Panc1 (cell line): ENCODE data around the gene NAA38. TPM values are rescaled to one million over a fixed set of nuclear protein-coding genes. Genes with fewer than 3 reads are reported as not detected.

Experiments used
- ATAC-seq: fragments of 200-7000 bp; cut with Tn5 transposase; 2 replicates; pipeline ENCODE4 v1.9.1; 2020; ENCODE audit warnings: mild to moderate bottlenecking, moderate library complexity
- BruUV-seq: library from RNA; stranded (reverse); fragments of 400-500 nt; replicated peaks from 2 replicates; lab custom pipeline; 2021; lab: Mats Ljungman, UMichigan
- CTCF ChIA-PET: fragments of 300-600 bp; sonication (Branson Sonifier 250); formaldehyde crosslinking; loops from one replicate; lab custom pipeline; 2022; ENCODE audit warnings: antibody characterized with exemption; lab: Charles Lee
- POLR2A ChIA-PET: fragments of 300-600 bp; sonication (Branson Sonifier 250); formaldehyde crosslinking; loops from one replicate; lab custom pipeline; 2022; ENCODE audit warnings: antibody characterized with exemption; lab: Charles Lee
- DNase-seq: peaks from one replicate; pipeline ENCODE4 v3.0.0-alpha.2; 2010; ENCODE audit warnings: low read depth, low spot score
- H3K27ac ChIP-seq: 2 replicates; pipeline ENCODE4 v1.5.1; 2011; ENCODE audit warnings: mild to moderate bottlenecking, low read length, inconsistent platforms
- H3K27me3 ChIP-seq: fragments of 200-500 bp; sonication (Bioruptor generic); 2 replicates; pipeline ENCODE4 v1.6.0; 2014; ENCODE audit warnings: low read length, inconsistent platforms; ENCODE audit not compliant: control insufficient read depth, insufficient read depth
- H3K36me3 ChIP-seq: fragments of 200-500 bp; sonication (Bioruptor generic); 2 replicates; pipeline ENCODE4 v1.5.1; 2014; ENCODE audit warnings: inconsistent platforms, mild to moderate bottlenecking, low read length, moderate library complexity; ENCODE audit not compliant: control insufficient read depth, insufficient read depth
- H3K4me1 ChIP-seq: 2 replicates; pipeline ENCODE4 v1.5.1; 2011; ENCODE audit warnings: inconsistent platforms, mild to moderate bottlenecking, low read length, moderate library complexity; ENCODE audit not compliant: control insufficient read depth, insufficient read depth
- H3K4me3 ChIP-seq, 2 experiments: 2 replicates each; pipeline ENCODE4 v1.5.1; 2011 to 2012; ENCODE audit warnings: low read depth in 2 of 2, low read length in 2 of 2, mild to moderate bottlenecking in 2 of 2, inconsistent platforms in 1 of 2, moderate library complexity in 1 of 2
- H3K9me3 ChIP-seq: fragments of 200-500 bp; sonication (Bioruptor generic); 2 replicates; pipeline ENCODE4 v1.5.1; 2014; ENCODE audit warnings: low read depth, mild to moderate bottlenecking, inconsistent platforms, low read length, moderate library complexity; ENCODE audit not compliant: control insufficient read depth, insufficient read depth
- POLR2AphosphoS5 ChIP-seq: IDR thresholded peaks from 2 replicates; pipeline ENCODE4 v1.6.1; 2012; ENCODE audit warnings: mild to moderate bottlenecking, low read depth, low read length, moderate library complexity
- SIN3A ChIP-seq: IDR thresholded peaks from 2 replicates; pipeline ENCODE4 v1.6.1; 2012; ENCODE audit warnings: low read depth, mild to moderate bottlenecking, low read length, moderate library complexity, borderline replicate concordance; ENCODE audit not compliant: insufficient read depth
- TCF7L2 ChIP-seq: IDR thresholded peaks from 2 replicates; pipeline ENCODE4 v1.6.1; 2011; ENCODE audit warnings: mild to moderate bottlenecking, low read depth, low read length, inconsistent platforms
- in situ Hi-C: cut with HindIII; loops from 2 replicates; pipeline ENCODE4 v1.10.0; 2016; ENCODE audit warnings: low sequenced_read_pairs, low pct_unique_long_range_greater_than_20kb
- intact Hi-C: fragments of 100-400 bp; cut with micrococcal nuclease; formaldehyde crosslinking; loops from one replicate; pipeline ENCODE4 v1.10.0; 2022; ENCODE audit not compliant: unreplicated experiment
- total RNA-seq: library from RNA; stranded (reverse); gene quantifications from one replicate; pipeline ENCODE4 v1.2.1, GENCODE V29; 2021; ENCODE audit not compliant: unreplicated experiment
- TF ChIP-seq, protein P1 (sequence below), 2 experiments: IDR thresholded peaks; 2 replicates each; pipeline ENCODE4 v1.6.1; 2011 to 2012; ENCODE audit warnings: low read depth in 2 of 2, control low read depth in 1 of 2, low read length in 1 of 2, mild to moderate bottlenecking in 1 of 2, moderate library complexity in 1 of 2; ENCODE audit not compliant: insufficient read depth in 1 of 2
- TF ChIP-seq, protein P2 (sequence below): fragments of 450-650 bp; IDR thresholded peaks from 2 replicates; pipeline ENCODE4 v1.5.1; 2017; ENCODE audit warnings: mild to moderate bottlenecking

Gene NAA38
- total RNA-seq, 1 experiment from 2014 or later: 75.2 TPM

DNA sequence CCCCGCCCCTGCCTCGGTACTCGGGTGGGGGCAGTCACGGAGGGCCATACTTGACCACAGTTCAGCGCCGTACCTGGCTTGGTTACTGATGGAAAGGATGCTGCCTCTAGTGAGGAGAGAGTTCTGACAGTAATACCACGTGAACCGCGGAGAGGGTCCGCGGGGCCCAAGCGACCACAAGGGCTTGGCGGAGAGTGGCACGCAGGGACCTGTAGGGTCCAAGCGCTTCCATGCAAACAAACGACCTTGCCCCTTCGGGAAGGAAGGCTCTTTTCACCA lies 14.2 kb downstream of the NAA38 start:
- POLR2A ChIA-PET: interaction anchor here (0.6 kb wide), 1 partner anchor 275 kb away, joined by 4 read pairs; no protein-coding TSS in a partner anchor
- in situ Hi-C loops: no loop called here

DNA sequence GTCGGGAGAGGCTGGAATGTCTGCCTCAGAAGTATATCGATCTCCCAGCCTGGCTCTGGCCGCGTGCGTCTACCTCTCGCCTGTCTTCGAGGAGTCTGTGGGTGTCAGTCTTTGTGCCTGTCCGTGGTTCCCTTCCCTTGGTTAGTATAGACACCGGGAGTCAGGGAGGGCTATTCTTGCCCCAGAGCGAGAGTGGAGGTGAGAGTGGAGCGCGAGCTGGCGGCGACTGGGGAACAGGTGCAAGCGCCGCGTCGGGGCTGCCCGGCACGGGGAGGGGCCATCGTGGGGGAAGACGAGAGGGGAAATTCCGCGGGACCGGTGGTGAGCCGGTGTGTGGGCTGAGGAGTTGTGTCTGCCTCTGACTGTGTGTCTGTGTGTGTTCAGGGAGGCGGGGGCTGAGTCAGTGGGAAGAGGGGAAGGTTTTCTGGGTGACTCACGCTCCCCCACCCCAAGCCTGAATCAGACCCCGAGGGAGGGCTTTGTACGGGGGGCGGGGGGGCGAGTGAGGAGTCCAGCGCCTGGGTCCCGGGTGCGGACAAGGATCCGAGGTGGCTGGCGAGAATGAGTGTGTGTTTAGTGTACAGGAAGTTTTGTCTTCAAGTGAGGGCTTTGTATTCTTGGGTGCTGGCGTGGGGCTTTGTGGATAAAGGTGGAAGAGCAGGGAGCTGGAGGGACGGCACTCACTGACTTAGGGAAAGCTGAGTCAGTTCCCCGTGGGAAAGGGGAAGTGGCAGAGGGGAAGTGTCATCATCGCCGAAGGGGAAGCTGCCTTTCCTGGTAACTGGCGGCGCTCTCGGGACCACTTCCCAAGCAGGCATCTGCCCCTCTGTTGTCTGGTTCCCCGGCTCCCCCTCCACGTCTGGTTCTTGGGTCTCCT lies 14.7 kb downstream of the NAA38 start:
- Histone ChIP-seq H3K4me1 (peaks cover 32% of the 10 kb centered on the region), H3K4me3 (peak overlapping the region; percentile 72 to 84), H3K27ac (peak overlapping the region; percentile 85), H3K27me3 (no peaks in the 10 kb centered on the region), H3K36me3 (no peaks in the 10 kb centered on the region; the same call in 1 of the 2 replicates), H3K9me3 (no peaks in the 10 kb centered on the region)
- 0 out of 2 replicates have a peak, but pooled peaks have one; percentile 30 for TF ChIP-seq SIN3A
- TF ChIP-seq, protein P1, sequence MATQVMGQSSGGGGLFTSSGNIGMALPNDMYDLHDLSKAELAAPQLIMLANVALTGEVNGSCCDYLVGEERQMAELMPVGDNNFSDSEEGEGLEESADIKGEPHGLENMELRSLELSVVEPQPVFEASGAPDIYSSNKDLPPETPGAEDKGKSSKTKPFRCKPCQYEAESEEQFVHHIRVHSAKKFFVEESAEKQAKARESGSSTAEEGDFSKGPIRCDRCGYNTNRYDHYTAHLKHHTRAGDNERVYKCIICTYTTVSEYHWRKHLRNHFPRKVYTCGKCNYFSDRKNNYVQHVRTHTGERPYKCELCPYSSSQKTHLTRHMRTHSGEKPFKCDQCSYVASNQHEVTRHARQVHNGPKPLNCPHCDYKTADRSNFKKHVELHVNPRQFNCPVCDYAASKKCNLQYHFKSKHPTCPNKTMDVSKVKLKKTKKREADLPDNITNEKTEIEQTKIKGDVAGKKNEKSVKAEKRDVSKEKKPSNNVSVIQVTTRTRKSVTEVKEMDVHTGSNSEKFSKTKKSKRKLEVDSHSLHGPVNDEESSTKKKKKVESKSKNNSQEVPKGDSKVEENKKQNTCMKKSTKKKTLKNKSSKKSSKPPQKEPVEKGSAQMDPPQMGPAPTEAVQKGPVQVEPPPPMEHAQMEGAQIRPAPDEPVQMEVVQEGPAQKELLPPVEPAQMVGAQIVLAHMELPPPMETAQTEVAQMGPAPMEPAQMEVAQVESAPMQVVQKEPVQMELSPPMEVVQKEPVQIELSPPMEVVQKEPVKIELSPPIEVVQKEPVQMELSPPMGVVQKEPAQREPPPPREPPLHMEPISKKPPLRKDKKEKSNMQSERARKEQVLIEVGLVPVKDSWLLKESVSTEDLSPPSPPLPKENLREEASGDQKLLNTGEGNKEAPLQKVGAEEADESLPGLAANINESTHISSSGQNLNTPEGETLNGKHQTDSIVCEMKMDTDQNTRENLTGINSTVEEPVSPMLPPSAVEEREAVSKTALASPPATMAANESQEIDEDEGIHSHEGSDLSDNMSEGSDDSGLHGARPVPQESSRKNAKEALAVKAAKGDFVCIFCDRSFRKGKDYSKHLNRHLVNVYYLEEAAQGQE (IDR thresholded peaks at IDR 0.05; ENCODE audit: insufficient read depth in 1 of 2, low read depth in 2 of 2, low read length in 1 of 2): no peak
- no peak; the same call in 1 of the 2 replicates for TF ChIP-seq POLR2AphosphoS5
- intact Hi-C loops: no loop called here
- no peak for DNase-seq
- TSS peak; percentile 50 for BruUV-seq
- POLR2A ChIA-PET: interaction anchor here (0.6 kb wide), 2 partner anchors 100 to 274 kb away, joined by 3 to 4 read pairs; no protein-coding TSS in a partner anchor
- ATAC-seq: peak; percentile 13
- CTCF ChIA-PET: interaction anchor here (0.7 kb wide), 1 partner anchor 70 kb away, joined by 3 read pairs; no protein-coding TSS in a partner anchor
- in situ Hi-C loops: no loop called here

More for the DNA sequence above, 14.2 kb downstream of the NAA38 start:
- Histone ChIP-seq H3K4me1 (peaks cover 29% of the 10 kb centered on the region), H3K27ac (peak overlapping the region; percentile 85), H3K27me3 (no peaks in the 10 kb centered on the region), H3K36me3 (no peaks in the 10 kb centered on the region; the same call in 1 of the 2 replicates), H3K4me3 (peak overlapping the region; percentile 72 to 84), H3K9me3 (no peaks in the 10 kb centered on the region)
- no peak for DNase-seq
- intact Hi-C loops: no loop called here
- TF ChIP-seq POLR2AphosphoS5 (no peak), SIN3A (no peak), TCF7L2 (no peak)
- TF ChIP-seq, protein P2, sequence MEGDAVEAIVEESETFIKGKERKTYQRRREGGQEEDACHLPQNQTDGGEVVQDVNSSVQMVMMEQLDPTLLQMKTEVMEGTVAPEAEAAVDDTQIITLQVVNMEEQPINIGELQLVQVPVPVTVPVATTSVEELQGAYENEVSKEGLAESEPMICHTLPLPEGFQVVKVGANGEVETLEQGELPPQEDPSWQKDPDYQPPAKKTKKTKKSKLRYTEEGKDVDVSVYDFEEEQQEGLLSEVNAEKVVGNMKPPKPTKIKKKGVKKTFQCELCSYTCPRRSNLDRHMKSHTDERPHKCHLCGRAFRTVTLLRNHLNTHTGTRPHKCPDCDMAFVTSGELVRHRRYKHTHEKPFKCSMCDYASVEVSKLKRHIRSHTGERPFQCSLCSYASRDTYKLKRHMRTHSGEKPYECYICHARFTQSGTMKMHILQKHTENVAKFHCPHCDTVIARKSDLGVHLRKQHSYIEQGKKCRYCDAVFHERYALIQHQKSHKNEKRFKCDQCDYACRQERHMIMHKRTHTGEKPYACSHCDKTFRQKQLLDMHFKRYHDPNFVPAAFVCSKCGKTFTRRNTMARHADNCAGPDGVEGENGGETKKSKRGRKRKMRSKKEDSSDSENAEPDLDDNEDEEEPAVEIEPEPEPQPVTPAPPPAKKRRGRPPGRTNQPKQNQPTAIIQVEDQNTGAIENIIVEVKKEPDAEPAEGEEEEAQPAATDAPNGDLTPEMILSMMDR: no peak
- CTCF ChIA-PET: interaction anchor here (0.7 kb wide), 1 partner anchor 70 kb away, joined by 3 read pairs; no protein-coding TSS in a partner anchor
- BruUV-seq: TSS peak; percentile 69
- no peak for ATAC-seq
